GM04504 (cell line): ENCODE results near the gene PPARD.
"Not testable (repeated sequence)": the region's sequence is repeated elsewhere in the genome, so short reads cannot be mapped to it uniquely, and the experiment has no call there.

Experiments used
- DNase-seq: peaks from one replicate; pipeline ENCODE4 v3.0.0-alpha.2; 2012; ENCODE audit warnings: low read depth

The PPARD gene

GRCh38 chr6:35406711-35407485 lies 64.5 kb downstream of the PPARD start:
- no peak for DNase-seq

DNA sequence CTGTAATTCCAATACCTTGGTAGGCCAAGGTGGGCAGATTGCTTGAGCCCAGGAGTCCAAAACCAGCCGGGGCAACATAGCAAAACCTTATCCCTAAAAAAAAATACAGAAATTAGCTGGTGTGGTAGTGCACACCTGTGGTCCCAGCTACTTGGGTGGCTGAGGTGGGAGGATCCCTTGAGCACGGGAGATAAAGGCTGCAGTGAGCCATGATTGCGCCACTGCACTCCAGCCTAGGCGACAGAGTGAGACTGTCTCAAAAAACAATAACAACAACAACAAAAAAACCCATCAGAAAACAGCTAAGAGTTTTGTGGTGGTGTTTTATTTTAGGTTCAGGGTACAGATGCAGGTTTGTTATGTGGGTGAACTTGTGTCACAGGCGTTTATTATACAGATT lies 66.9 kb downstream of the PPARD start:
- DNase-seq = no peak

- no peak for DNase-seq
Observed at GRCh38 chr6:35410131-35410530, 67.8 kb downstream of the PPARD start.

GRCh38 chr6:35411066-35411465 lies 68.7 kb downstream of the PPARD start:
- no peak for DNase-seq

GRCh38 chr6:35412102-35412501 lies 69.7 kb downstream of the PPARD start:
- no peak for DNase-seq

- no peak for DNase-seq
Observed at GRCh38 chr6:35413911-35414310, 71.6 kb downstream of the PPARD start.

- DNase-seq = peak; percentile 77
Observed at GRCh38 chr6:35415065-35415891, 72.9 kb downstream of the PPARD start.

DNA sequence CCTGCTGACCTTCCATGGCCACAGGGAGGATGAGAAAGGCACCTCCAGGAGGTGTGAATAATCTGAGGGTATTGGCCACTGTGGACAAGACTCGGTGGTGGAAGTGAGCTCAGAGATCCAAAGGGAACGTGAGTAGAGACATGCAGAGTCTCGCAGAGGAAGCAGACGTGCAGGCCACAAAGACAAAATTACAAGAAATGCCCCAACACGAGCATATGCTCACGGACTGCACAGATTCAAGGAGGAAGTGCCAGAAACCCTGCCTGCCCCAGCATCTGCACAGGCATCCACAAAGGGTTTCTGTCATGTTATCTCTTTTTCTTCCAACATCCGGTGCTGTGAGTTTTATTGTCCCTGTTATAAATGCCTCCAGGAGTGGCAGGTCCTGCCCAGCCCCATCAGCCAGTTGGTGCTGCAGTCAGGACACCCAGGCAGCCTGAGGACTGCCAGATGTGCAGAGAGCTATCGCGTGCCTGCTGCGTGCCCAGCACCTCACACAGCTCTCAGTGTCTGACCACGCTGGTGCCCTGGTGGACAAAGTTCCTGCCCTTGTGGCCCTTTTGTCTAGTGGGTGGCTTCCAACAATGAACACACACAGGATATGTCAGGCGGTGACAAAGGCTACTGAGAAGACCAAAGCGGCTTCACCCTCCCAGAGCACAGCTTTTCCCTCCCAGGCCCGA lies 75.8 kb downstream of the PPARD start:
- DNase-seq = no peak

DNA sequence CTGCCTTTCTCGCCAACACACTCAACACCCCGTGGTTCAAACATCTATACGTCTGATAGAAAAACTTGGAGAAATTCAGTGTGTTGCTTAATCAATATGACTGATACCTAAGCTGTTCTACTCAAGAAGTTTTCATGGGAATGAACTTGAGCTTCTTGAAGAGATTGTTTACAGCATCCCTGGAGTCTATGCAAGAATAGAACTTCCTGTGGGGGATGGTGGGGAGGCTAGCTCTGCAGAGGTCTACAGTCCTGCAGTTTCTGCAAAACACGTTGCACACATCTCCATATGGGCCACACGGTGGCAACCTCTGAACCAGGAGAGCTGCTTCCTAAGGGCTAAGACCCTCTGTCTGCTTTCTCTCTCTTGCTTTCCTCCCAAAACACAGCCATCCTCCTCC lies 77.1 kb downstream of the PPARD start:
- DNase-seq = peak; percentile 21

DNA sequence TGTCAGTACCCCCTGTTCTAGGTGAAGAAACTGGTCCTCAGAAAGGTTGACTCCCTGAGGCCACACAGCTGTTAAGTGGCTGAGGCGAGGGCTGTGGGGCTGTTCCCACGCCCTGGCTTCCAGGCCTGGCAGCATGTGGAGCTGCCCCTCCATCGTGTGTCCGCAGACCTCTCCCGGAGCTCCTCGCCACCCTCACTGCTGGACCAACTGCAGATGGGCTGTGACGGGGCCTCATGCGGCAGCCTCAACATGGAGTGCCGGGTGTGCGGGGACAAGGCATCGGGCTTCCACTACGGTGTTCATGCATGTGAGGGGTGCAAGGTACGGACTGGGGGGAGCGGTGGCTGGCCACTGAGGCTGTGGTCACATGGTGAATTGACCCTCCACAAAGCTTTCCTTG lies 77.6 kb downstream of the PPARD start:
- no peak for DNase-seq

DNA sequence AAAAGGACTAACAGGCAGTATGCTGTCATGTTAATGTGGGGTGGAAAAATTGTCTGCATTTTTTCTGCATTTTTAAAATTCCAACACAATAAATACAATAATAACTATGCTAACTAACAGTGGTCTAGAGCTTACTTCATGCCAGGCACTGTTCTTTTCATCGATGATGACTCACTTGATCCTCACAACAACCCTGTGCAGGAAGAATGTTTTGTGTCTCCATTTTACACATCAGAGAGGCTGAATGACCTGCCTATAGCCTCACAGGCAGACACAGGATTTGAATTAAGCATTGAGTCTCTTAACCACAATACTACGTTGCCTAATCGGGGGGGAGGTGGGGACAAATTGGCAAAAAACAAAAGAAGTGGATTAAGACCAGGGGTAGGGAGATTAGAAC lies 82.9 kb downstream of the PPARD start:
- peak; percentile 71 for DNase-seq

DNA sequence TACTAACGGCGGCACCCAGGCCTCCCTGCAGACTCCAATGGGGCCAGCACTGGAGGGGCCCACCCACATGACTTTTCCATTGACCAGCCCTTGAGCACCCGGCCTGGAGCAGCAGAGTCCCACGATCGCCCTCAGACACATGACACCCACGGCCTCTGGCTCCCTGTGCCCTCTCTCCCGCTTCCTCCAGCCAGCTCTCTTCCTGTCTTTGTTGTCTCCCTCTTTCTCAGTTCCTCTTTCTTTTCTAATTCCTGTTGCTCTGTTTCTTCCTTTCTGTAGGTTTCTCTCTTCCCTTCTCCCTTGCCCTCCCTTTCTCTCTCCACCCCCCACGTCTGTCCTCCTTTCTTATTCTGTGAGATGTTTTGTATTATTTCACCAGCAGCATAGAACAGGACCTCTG lies 83.7 kb downstream of the PPARD start:
- no peak for DNase-seq

DNA sequence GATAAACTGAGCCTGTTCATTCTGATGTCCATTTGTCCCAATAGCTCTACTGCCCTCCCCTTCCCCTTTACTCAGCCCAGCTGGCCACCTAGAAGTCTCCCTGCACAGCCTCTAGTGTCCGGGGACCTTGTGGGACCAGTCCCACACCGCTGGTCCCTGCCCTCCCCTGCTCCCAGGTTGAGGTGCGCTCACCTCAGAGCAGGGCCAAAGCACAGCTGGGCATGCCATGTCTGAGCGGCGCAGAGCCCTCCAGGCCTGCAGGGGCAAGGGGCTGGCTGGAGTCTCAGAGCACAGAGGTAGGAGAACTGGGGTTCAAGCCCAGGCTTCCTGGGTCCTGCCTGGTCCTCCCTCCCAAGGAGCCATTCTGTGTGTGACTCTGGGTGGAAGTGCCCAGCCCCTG lies 85.1 kb downstream of the PPARD start:
- DNase-seq = no peak

GRCh38 chr6:35427851-35428321 lies 85.5 kb downstream of the PPARD start:
- DNase-seq = no peak

DNA sequence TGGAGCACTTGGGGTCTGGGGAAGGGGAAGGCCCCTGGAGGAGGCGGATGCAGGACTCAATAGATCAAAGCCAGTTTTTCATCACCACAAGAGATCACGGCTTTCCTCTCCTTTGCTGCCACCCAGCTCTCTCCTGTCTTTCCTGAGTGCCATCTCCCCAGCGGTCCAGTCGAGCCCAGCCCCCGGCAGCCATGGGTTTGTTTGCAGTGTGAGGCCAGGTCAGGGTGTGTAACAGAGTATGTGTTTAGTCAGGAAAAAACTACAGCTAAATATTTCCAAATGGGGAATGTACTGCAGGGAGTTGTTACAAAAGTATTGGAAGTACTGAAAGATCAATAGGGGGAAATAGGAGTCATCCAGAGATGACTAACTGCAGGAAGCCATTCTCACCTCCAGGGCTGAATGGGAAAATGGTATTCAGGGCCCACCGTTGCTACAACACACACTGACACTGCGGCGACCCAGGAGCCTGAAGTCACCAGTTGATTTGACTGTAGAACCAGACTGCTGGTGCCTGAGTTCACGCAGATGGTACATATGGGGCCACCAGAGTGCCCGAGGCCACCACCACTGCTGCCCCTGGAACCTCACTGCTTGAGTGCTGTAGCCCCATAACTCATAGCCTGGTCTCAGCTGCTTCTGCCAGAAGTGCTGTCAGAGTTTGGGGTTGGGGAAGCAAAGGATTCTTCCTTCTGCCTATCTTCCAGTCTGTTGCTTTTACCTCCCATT lies 86.2 kb downstream of the PPARD start:
- DNase-seq = no peak

- no peak for DNase-seq
Observed at GRCh38 chr6:35429463-35429862, 87.1 kb downstream of the PPARD start.

DNA sequence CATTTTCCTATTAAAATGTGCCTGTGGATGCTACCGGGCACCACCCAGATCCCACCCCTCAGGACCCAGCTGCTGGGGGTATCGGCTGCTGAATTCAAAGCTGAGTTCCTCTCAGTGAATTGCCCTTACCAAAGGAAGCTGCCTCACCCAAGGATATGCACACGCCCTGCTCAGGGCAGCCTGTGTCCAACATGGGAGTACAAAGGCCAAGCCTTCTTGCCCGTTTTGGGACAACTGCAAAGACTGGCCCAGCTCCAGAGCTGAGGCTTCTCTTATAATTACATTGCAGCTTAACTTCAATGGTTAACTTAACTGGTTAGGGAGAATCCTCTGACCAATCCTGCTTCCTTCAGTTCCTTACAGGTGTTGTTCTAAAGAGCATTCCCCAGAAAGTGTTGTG lies 89.9 kb downstream of the PPARD start:
- no peak for DNase-seq

DNA sequence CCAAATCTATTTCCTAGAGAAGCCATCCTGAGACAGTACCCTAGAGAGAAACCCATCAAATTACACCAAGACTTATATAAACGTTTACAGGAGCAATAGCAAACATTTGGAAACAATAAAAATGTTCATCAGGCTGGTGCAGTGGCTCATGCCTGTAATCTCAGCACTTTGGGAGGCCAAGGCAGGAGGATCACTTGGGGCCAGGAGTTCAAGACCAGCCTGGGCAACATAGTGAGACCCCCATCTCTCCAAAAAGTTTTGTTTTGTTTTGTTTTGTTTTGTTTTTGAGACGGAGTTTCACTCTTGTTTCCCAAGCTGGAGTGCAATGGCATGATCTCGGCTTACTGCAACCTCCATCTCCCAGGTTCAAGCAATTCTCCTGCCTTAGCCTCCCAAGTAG lies 90.3 kb downstream of the PPARD start:
- not testable (repeated sequence) for DNase-seq

GRCh38 chr6:35435074-35435837 lies 92.9 kb downstream of the PPARD start:
- DNase-seq = no peak

DNA sequence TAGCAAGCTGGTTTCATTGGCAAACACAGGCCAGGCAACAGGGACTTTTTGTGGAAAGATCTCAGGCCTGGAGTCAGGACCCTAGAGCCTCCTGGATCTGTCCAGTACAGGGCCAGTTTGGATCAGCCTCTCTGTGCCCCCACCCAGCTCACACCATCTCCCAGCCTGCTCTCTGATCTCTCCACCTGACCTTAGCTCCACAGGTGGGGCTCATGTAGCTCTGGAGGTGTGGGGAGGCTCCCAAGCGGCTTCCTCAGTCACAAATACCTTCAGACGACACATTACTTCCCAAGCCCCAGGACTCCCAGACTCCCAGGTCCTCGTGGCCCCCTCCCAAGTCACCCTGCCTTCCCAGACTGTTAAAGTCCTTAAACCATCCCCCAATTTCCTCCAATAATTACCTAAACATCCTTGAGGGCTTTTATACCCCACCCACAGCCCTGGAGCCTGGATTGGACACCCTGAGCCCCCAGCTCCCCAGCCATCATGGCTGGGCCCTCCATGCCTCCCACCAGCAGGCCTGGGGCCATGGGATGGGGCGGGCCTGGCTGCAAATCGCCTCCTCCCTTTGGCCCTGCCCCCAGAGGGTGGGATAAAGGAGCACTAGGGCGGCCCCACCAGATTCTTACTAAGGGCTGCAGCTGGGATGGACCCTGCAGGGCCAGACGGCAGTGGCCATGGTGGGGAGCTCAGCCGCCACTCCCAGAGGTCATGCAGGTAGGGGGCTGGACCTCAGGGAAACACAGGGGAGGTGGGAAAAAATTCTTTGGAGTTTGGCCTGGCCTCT lies 93.9 kb downstream of the PPARD start:
- no peak for DNase-seq
